ENCODE data around the gene SLC4A1AP. TPM values are rescaled to one million over a fixed set of nuclear protein-coding genes. Genes with fewer than 3 reads are reported as not detected.

The SLC4A1AP gene
- total and polyA plus RNA-seq, 2 of the 13 experiments (the other 11 are each of a cell fraction or from before 2014, with no cell fraction given): 15.3 to 44.6 TPM

DNA sequence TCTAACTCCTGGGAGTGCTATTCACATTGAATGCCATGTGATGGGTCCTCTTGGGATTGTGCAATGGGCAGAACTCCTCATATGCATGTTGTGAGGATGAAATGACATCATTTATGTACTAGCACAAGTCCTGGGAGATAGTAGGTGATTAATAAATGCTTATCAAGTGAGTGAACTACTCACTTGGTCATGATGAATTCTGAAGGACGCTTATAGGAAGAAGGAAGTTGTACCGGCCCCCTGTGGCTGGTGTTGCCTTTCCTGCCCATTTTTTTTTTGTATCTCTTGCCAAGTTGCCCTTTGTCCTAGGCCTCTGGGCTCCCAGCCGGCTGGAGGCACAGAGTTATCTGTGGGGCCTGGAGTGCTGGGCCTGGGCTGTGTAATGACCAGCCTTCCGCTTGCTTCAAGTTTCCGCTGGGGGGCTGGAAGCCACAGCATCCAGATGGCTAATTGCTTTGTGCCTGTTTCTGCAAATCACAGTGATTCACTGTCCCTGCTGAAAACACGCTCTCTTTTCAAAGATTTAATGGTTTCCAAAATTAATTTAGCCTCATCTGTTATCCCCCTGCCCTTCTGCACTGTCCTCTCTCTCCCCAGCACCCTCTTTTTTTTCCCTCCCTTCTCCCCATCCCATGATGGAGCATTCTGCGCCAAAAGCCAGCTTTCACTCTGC is 74.1 kb downstream of the SLC4A1AP start (continued):
- TF ChIP-seq, protein P1, sequence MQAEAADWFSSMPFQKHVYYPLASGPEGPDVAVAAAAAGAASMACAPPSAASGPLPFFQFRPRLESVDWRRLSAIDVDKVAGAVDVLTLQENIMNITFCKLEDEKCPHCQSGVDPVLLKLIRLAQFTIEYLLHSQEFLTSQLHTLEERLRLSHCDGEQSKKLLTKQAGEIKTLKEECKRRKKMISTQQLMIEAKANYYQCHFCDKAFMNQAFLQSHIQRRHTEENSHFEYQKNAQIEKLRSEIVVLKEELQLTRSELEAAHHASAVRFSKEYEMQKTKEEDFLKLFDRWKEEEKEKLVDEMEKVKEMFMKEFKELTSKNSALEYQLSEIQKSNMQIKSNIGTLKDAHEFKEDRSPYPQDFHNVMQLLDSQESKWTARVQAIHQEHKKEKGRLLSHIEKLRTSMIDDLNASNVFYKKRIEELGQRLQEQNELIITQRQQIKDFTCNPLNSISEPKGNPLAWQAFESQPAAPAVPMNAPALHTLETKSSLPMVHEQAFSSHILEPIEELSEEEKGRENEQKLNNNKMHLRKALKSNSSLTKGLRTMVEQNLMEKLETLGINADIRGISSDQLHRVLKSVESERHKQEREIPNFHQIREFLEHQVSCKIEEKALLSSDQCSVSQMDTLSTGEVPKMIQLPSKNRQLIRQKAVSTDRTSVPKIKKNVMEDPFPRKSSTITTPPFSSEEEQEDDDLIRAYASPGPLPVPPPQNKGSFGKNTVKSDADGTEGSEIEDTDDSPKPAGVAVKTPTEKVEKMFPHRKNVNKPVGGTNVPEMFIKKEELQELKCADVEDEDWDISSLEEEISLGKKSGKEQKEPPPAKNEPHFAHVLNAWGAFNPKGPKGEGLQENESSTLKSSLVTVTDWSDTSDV (CRISPR knock-in tag; IDR thresholded peaks at IDR 0.05): no peak
- TF ChIP-seq CREBL2 (CRISPR knock-in tag; IDR thresholded peaks at IDR 0.05; ENCODE audit: borderline replicate concordance) (no peak), RNF2 (conservative IDR thresholded peaks at IDR 0.05; ENCODE audit: low read depth) (no peak), DMAP1 (CRISPR knock-in tag; IDR thresholded peaks at IDR 0.05) (0 out of 2 replicates have a peak, but pooled peaks have one; percentile 19), TAF1 (CRISPR knock-in tag; IDR thresholded peaks at IDR 0.05) (no peak), HNRNPK (IDR thresholded peaks at IDR 0.05; ENCODE audit: low read depth, low read length, poor library complexity, severe bottlenecking) (no peak), ZSCAN25 (CRISPR knock-in tag; IDR thresholded peaks at IDR 0.05) (peak; percentile 41), NAIF1 (CRISPR knock-in tag; IDR thresholded peaks at IDR 0.05; ENCODE audit: borderline replicate concordance) (0 out of 2 replicates have a peak, but pooled peaks have one; percentile 75), IRX3 (CRISPR knock-in tag; IDR thresholded peaks at IDR 0.05; ENCODE audit: borderline replicate concordance, low read depth) (no peak), RARG (CRISPR knock-in tag; IDR thresholded peaks at IDR 0.05; ENCODE audit: low read depth) (no peak), PITX1 (CRISPR knock-in tag; IDR thresholded peaks at IDR 0.05) (peak; percentile 45; the same call in 1 of the 2 replicates), ZNF839 (CRISPR knock-in tag; IDR thresholded peaks at IDR 0.05; ENCODE audit: borderline replicate concordance) (no peak), ZNF160 (CRISPR knock-in tag; IDR thresholded peaks at IDR 0.05) (0 out of 2 replicates have a peak, but pooled peaks have one; percentile 17), ZNF260 (CRISPR knock-in tag; IDR thresholded peaks at IDR 0.05; ENCODE audit: borderline replicate concordance, low read depth) (no peak), SMC3 (IDR thresholded peaks at IDR 0.05; ENCODE audit: low read length) (no peak; the same call in 1 of the 2 replicates), GPN1 (CRISPR knock-in tag; IDR thresholded peaks at IDR 0.05; ENCODE audit: borderline replicate concordance) (no peak), ZNF350 (CRISPR knock-in tag; IDR thresholded peaks at IDR 0.05; ENCODE audit: borderline replicate concordance, low read depth) (no peak; the same call in 1 of the 2 replicates)
- TF ChIP-seq, protein P2, sequence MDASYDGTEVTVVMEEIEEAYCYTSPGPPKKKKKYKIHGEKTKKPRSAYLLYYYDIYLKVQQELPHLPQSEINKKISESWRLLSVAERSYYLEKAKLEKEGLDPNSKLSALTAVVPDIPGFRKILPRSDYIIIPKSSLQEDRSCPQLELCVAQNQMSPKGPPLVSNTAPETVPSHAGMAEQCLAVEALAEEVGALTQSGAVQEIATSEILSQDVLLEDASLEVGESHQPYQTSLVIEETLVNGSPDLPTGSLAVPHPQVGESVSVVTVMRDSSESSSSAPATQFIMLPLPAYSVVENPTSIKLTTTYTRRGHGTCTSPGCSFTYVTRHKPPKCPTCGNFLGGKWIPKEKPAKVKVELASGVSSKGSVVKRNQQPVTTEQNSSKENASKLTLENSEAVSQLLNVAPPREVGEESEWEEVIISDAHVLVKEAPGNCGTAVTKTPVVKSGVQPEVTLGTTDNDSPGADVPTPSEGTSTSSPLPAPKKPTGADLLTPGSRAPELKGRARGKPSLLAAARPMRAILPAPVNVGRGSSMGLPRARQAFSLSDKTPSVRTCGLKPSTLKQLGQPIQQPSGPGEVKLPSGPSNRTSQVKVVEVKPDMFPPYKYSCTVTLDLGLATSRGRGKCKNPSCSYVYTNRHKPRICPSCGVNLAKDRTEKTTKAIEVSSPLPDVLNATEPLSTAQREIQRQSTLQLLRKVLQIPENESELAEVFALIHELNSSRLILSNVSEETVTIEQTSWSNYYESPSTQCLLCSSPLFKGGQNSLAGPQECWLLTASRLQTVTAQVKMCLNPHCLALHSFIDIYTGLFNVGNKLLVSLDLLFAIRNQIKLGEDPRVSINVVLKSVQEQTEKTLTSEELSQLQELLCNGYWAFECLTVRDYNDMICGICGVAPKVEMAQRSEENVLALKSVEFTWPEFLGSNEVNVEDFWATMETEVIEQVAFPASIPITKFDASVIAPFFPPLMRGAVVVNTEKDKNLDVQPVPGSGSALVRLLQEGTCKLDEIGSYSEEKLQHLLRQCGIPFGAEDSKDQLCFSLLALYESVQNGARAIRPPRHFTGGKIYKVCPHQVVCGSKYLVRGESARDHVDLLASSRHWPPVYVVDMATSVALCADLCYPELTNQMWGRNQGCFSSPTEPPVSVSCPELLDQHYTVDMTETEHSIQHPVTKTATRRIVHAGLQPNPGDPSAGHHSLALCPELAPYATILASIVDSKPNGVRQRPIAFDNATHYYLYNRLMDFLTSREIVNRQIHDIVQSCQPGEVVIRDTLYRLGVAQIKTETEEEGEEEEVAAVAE (CRISPR knock-in tag; IDR thresholded peaks at IDR 0.05; ENCODE audit: borderline replicate concordance): peak; percentile 14; the same call in 1 of the 2 replicates
- TF ChIP-seq, protein P3, sequence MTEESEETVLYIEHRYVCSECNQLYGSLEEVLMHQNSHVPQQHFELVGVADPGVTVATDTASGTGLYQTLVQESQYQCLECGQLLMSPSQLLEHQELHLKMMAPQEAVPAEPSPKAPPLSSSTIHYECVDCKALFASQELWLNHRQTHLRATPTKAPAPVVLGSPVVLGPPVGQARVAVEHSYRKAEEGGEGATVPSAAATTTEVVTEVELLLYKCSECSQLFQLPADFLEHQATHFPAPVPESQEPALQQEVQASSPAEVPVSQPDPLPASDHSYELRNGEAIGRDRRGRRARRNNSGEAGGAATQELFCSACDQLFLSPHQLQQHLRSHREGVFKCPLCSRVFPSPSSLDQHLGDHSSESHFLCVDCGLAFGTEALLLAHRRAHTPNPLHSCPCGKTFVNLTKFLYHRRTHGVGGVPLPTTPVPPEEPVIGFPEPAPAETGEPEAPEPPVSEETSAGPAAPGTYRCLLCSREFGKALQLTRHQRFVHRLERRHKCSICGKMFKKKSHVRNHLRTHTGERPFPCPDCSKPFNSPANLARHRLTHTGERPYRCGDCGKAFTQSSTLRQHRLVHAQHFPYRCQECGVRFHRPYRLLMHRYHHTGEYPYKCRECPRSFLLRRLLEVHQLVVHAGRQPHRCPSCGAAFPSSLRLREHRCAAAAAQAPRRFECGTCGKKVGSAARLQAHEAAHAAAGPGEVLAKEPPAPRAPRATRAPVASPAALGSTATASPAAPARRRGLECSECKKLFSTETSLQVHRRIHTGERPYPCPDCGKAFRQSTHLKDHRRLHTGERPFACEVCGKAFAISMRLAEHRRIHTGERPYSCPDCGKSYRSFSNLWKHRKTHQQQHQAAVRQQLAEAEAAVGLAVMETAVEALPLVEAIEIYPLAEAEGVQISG (CRISPR knock-in tag; IDR thresholded peaks at IDR 0.05): peak; percentile 65; the same call in 1 of the 2 replicates

All from HepG2 (cell line).